Measurements from ENCODE around the gene SRL.

GRCh38 chr16:4205971-4206370 is 35.9 kb downstream of the SRL start:
- no peak for TF ChIP-seq CTCF (IDR thresholded peaks at IDR 0.05)
- TF ChIP-seq POLR2A (IDR thresholded peaks at IDR 0.05), result no peak

All from heart left ventricle (tissue), 13 donors.